Left ventricle myocardium inferior (tissue), 1 donor: Measurements from ENCODE around the gene YPEL5. TPM values are rescaled to one million over a fixed set of nuclear protein-coding genes. Genes with fewer than 3 reads are reported as not detected.

ENCODE experiments used
- DNase-seq: peaks from one replicate; pipeline ENCODE4 v3.0.0-alpha.2; 2020
- H3K27ac ChIP-seq: fragments of 200-600 bp; replicated peaks from 2 replicates; pipeline ENCODE4 v1.8.0; 2021
- H3K27me3 ChIP-seq: fragments of 200-600 bp; 2 replicates; pipeline ENCODE4 v1.8.0; 2021; ENCODE audit warnings: low read depth
- H3K36me3 ChIP-seq: fragments of 200-600 bp; 2 replicates; pipeline ENCODE4 v1.8.0; 2021
- H3K4me1 ChIP-seq: fragments of 200-600 bp; 2 replicates; pipeline ENCODE4 v1.8.0; 2021
- H3K4me3 ChIP-seq: fragments of 200-600 bp; 2 replicates; pipeline ENCODE4 v1.8.0; 2021; ENCODE audit warnings: mild to moderate bottlenecking, moderate library complexity
- H3K9me3 ChIP-seq: fragments of 200-600 bp; replicated peaks from 2 replicates; pipeline ENCODE4 v1.8.0; 2021
- intact Hi-C: fragments of 100-400 bp; cut with micrococcal nuclease; formaldehyde crosslinking; loops from one replicate; pipeline ENCODE4 v1.11.0; 2022
- total RNA-seq: library from RNA; stranded (reverse); fragmentation: NEBNext Ultra II Directional; extraction: Animal tissue kit (Norgen Biotek cat#: 25700); gene quantifications from one replicate; pipeline ENCODE4 v1.2.1, GENCODE V29; 2021
- TF ChIP-seq, protein P1 (sequence below): fragments of 200-600 bp; IDR thresholded peaks from 2 replicates; pipeline ENCODE4 v1.8.0; 2021; ENCODE audit warnings: antibody characterized with exemption, mild to moderate bottlenecking, borderline replicate concordance
- donor health status: DM: no; HTN: yes; CAD: no; lungs with severe emphysema.

YPEL5 gene
- total RNA-seq, 1 donor from 2014 or later: 63.6 TPM

- Histone ChIP-seq H3K9me3 (no peaks in the 10 kb centered on the region), H3K27ac (peak overlapping the region; percentile 97), H3K27me3 (no peaks in the 10 kb centered on the region), H3K4me3 (peak overlapping the region; percentile 88), H3K4me1 (peaks cover 71% of the 10 kb centered on the region), H3K36me3 (peaks cover 15% of the 10 kb centered on the region)
- TF ChIP-seq, protein P1, sequence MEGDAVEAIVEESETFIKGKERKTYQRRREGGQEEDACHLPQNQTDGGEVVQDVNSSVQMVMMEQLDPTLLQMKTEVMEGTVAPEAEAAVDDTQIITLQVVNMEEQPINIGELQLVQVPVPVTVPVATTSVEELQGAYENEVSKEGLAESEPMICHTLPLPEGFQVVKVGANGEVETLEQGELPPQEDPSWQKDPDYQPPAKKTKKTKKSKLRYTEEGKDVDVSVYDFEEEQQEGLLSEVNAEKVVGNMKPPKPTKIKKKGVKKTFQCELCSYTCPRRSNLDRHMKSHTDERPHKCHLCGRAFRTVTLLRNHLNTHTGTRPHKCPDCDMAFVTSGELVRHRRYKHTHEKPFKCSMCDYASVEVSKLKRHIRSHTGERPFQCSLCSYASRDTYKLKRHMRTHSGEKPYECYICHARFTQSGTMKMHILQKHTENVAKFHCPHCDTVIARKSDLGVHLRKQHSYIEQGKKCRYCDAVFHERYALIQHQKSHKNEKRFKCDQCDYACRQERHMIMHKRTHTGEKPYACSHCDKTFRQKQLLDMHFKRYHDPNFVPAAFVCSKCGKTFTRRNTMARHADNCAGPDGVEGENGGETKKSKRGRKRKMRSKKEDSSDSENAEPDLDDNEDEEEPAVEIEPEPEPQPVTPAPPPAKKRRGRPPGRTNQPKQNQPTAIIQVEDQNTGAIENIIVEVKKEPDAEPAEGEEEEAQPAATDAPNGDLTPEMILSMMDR: no peak
- intact Hi-C loops: no loop called here
- no peak for DNase-seq
Observed at GRCh38 chr2:30148850-30149249, 2.0 kb downstream of the YPEL5 start.

DNA sequence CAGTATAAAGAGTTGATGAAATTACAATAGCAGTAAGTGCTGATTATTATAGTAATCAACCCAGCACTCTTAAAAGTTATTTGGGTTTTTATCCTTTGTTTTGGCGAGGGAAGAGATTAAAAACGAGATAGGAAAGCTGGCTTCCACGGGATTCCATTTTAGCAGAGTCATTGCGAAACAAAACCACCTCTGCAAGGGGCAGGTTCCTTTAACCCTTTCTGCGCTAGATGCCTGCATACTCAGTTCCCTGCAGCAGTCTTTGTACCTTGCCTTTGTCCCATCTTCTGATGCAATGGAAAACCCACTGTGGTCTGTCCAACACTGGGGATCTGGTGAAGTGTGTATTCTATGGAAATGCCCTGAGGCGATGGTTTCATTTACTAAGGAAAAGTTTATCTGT, 2.7 kb downstream of the YPEL5 start:
- Histone ChIP-seq H3K4me1 (peaks cover 77% of the 10 kb centered on the region), H3K27me3 (no peaks in the 10 kb centered on the region), H3K4me3 (peak overlapping the region; percentile 88), H3K27ac (peak overlapping the region; percentile 97), H3K9me3 (no peaks in the 10 kb centered on the region), H3K36me3 (peaks cover 21% of the 10 kb centered on the region)
- TF ChIP-seq, protein P1: no peak
- intact Hi-C loops: no loop called here
- no peak for DNase-seq

DNA sequence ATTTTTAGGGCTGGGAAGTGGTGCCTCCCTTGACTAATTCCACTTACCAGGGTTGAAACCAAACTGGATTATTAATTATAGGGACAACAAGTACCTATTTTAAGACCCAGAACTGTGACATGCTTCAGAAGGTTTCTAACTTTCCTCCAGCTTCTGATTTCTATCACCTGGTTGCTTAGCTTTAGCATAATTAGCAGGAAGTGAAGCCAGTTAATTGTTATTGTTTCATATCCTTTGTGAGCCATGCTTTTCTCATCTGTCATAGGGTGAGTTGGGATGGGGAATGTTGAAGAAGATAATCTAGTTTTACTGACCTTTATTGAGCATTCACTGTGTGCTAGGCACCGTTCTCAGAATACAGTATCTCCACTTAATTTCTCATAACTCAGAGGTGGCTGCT, 3.2 kb downstream of the YPEL5 start:
- Histone ChIP-seq H3K36me3 (peaks cover 23% of the 10 kb centered on the region), H3K9me3 (no peaks in the 10 kb centered on the region), H3K27me3 (no peaks in the 10 kb centered on the region), H3K4me3 (peak overlapping the region; percentile 88), H3K4me1 (peaks cover 82% of the 10 kb centered on the region), H3K27ac (no peak overlapping the region)
- TF ChIP-seq, protein P1: no peak
- no peak for DNase-seq
- intact Hi-C loops: no loop called here

- no peak overlapping the region for H3K27ac ChIP-seq
Observed at GRCh38 chr2:30150786-30151185, 4.0 kb downstream of the YPEL5 start.

GRCh38 chr2:30152385-30152784, 5.6 kb downstream of the YPEL5 start:
- no peak for DNase-seq
- TF ChIP-seq, protein P1: no peak
- Histone ChIP-seq H3K4me1 (peaks cover 86% of the 10 kb centered on the region), H3K36me3 (peaks cover 43% of the 10 kb centered on the region), H3K27ac (no peak overlapping the region), H3K4me3 (no peak overlapping the region), H3K9me3 (no peaks in the 10 kb centered on the region), H3K27me3 (no peaks in the 10 kb centered on the region)
- intact Hi-C loops: no loop called here

More at GRCh38 chr2:30150786-30151185, 4.0 kb downstream of the YPEL5 start:
- intact Hi-C loops: no loop called here
- Histone ChIP-seq H3K4me3 (no peak overlapping the region), H3K4me1 (peaks cover 87% of the 10 kb centered on the region), H3K36me3 (peaks cover 27% of the 10 kb centered on the region), H3K27me3 (no peaks in the 10 kb centered on the region), H3K9me3 (no peaks in the 10 kb centered on the region)
- no peak for DNase-seq
- TF ChIP-seq, protein P1: no peak
